ENCODE results near the gene MRPS12.

DNA sequence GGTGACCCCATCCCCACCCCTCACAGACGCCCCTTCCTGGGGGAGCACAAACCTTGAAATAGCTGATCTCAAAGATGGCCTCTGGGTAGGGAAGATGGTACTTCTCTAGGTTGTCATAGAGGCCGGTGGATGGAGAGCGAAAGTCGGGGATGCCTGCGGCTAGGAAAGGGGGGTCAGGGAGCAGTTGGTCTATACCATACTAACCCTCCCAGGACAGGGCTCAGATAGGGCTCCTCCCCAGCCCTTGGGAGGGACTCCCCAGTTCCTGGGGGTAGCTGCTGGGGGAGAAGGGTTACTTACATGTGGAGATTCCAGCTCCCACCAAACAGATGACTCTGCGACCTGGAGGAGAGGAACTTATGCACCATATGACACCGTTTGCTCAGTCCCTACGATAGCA lies 40.9 kb upstream of the MRPS12 start:
- TF ChIP-seq, protein P1, sequence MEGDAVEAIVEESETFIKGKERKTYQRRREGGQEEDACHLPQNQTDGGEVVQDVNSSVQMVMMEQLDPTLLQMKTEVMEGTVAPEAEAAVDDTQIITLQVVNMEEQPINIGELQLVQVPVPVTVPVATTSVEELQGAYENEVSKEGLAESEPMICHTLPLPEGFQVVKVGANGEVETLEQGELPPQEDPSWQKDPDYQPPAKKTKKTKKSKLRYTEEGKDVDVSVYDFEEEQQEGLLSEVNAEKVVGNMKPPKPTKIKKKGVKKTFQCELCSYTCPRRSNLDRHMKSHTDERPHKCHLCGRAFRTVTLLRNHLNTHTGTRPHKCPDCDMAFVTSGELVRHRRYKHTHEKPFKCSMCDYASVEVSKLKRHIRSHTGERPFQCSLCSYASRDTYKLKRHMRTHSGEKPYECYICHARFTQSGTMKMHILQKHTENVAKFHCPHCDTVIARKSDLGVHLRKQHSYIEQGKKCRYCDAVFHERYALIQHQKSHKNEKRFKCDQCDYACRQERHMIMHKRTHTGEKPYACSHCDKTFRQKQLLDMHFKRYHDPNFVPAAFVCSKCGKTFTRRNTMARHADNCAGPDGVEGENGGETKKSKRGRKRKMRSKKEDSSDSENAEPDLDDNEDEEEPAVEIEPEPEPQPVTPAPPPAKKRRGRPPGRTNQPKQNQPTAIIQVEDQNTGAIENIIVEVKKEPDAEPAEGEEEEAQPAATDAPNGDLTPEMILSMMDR (conservative IDR thresholded peaks at IDR 0.05) = no peak
- no peak for TF ChIP-seq EZH2 (IDR thresholded peaks at IDR 0.05; ENCODE audit: low read depth)

Measured in PC-9 (cell line).